ENCODE results near the gene SMU1. TPM values are rescaled to one million over a fixed set of nuclear protein-coding genes. Genes with fewer than 3 reads are reported as not detected.

Gene SMU1
- total RNA-seq, 1 experiment from 2014 or later, result 14.5 TPM

GRCh38 chr9:33102551-33103210, 26.2 kb upstream of the SMU1 start:
- peaks cover 25% of the 10 kb centered on the region for H3F3A ChIP-seq (ENCODE audit: insufficient read depth, low read depth)
- H3K9me3 ChIP-seq (ENCODE audit: insufficient read depth, low read depth), result 0 out of 2 replicates have a peak, but pooled peaks cover 3% of the 10 kb centered on the region
- no TSS peak for BruUV-seq (replicated peaks)
- no peak overlapping the region for H3K27ac ChIP-seq
- H3K9me2 ChIP-seq (ENCODE audit: insufficient read depth), result no peaks in the 10 kb centered on the region
- POLR2A ChIA-PET (ENCODE audit: unreplicated experiment), result no interaction called here
- peaks cover 46% of the 10 kb centered on the region for H3K4me1 ChIP-seq (replicated peaks; ENCODE audit: insufficient read depth)
- H2AFZ ChIP-seq, result no peak overlapping the region
- no peak overlapping the region for H3K4me2 ChIP-seq
- H4K20me1 ChIP-seq (ENCODE audit: insufficient read depth), result no peaks in the 10 kb centered on the region
- CTCF ChIA-PET, result no interaction called here
- H3K4me3 ChIP-seq, result no peak overlapping the region
- no peaks in the 10 kb centered on the region for H3K27me3 ChIP-seq (ENCODE audit: insufficient read depth, low read depth)
- no peak for DNase-seq
- no peaks in the 10 kb centered on the region for H3K36me3 ChIP-seq (ENCODE audit: low read depth)
- H3K79me2 ChIP-seq (ENCODE audit: low read depth), result no peaks in the 10 kb centered on the region
- TF ChIP-seq EZH2 (IDR thresholded peaks at IDR 0.05; ENCODE audit: low read depth) (no peak), CTCF (conservative IDR thresholded peaks at IDR 0.05) (no peak)
- intact Hi-C loops (cut with micrococcal nuclease; ENCODE audit: unreplicated experiment), result no loop called here

DNA sequence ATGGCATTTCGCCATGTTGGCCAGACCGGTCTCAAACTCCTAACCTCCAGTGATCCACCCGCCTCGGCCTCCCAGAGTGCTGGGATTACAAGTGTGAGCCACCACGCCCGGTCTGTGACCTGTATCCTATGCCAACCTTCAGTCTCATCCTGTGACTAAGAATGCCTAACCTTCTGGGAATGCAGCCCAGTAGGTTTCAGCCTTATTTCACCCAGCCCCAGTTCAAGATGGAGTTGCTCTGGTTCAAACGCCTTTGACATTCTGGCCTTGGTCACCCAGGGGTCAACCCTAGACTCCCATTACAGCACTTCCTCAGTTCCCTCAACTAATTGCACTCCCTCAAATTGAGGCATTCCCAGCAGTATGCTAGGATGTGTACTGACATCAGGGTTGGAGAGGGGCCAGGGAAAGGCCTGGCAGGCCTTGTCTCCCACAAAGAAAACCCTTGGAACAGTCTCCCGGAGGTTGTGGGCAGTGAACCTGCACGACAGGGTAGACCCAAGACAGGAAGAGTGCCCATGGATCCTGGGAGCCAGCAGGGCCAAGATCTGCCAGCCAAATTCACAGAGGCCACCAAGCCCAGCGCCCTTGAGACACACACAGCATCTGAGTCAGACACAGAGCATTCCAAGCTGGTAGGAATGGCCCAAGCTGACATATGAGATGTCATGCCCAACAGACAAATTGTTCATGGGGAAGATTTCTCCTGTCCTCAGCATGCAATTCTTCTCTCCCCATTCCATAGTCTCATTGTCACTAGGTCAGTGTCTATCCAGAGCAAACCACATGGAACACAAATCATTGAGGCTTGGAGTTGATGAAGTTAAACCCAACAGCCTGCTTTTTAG, 24.9 kb upstream of the SMU1 start:
- intact Hi-C loops (cut with micrococcal nuclease; ENCODE audit: unreplicated experiment), result loop anchor here (1.0 kb wide), 1 partner anchor 58 kb away; no protein-coding TSS in a partner anchor
- Histone ChIP-seq H3K4me3 (no peak overlapping the region), H3K9me3 (ENCODE audit: insufficient read depth, low read depth) (0 out of 2 replicates have a peak, but pooled peaks cover 3% of the 10 kb centered on the region), H3K4me2 (peak overlapping the region; percentile 56; the same call in 1 of the 2 replicates), H3F3A (ENCODE audit: insufficient read depth, low read depth) (peaks cover 19% of the 10 kb centered on the region), H3K27me3 (ENCODE audit: insufficient read depth, low read depth) (no peaks in the 10 kb centered on the region), H3K27ac (peak overlapping the region; percentile 85), H3K36me3 (ENCODE audit: low read depth) (no peaks in the 10 kb centered on the region), H2AFZ (no peak overlapping the region), H4K20me1 (ENCODE audit: insufficient read depth) (no peaks in the 10 kb centered on the region), H3K4me1 (replicated peaks; ENCODE audit: insufficient read depth) (peaks cover 32% of the 10 kb centered on the region), H3K79me2 (ENCODE audit: low read depth) (no peaks in the 10 kb centered on the region), H3K9me2 (ENCODE audit: insufficient read depth) (no peaks in the 10 kb centered on the region)
- peak; percentile 68 to 79 for DNase-seq
- TF ChIP-seq CTCF (conservative IDR thresholded peaks at IDR 0.05), result no peak
- POLR2A ChIA-PET (ENCODE audit: unreplicated experiment), result no interaction called here
- no TSS peak for BruUV-seq (replicated peaks)
- CTCF ChIA-PET, result no interaction called here

- Histone ChIP-seq H3K79me2 (ENCODE audit: low read depth) (no peaks in the 10 kb centered on the region), H4K20me1 (ENCODE audit: insufficient read depth) (no peaks in the 10 kb centered on the region), H3K4me3 (no peak overlapping the region), H3F3A (ENCODE audit: insufficient read depth, low read depth) (peaks cover 19% of the 10 kb centered on the region), H3K4me1 (replicated peaks; ENCODE audit: insufficient read depth) (peaks cover 28% of the 10 kb centered on the region), H3K9me3 (ENCODE audit: insufficient read depth, low read depth) (0 out of 2 replicates have a peak, but pooled peaks cover 3% of the 10 kb centered on the region), H3K36me3 (ENCODE audit: low read depth) (no peaks in the 10 kb centered on the region), H3K4me2 (no peak overlapping the region), H3K27me3 (ENCODE audit: insufficient read depth, low read depth) (no peaks in the 10 kb centered on the region), H3K27ac (no peak overlapping the region), H3K9me2 (ENCODE audit: insufficient read depth) (no peaks in the 10 kb centered on the region), H2AFZ (no peak overlapping the region)
- no peak for DNase-seq
- no TSS peak for BruUV-seq (replicated peaks)
- intact Hi-C loops (cut with micrococcal nuclease; ENCODE audit: unreplicated experiment), result no loop called here
- ChIA-PET CTCF (no interaction called here), POLR2A (ENCODE audit: unreplicated experiment) (interaction anchor here (0.6 to 0.7 kb wide), 2 partner anchors 67 to 83 kb away, joined by 3 to 5 read pairs; partner anchors contain the start of gene B4GALT1)
- no peak for TF ChIP-seq EZH2 (IDR thresholded peaks at IDR 0.05; ENCODE audit: low read depth)
- no peak for TF ChIP-seq CTCF (conservative IDR thresholded peaks at IDR 0.05)
Measured at GRCh38 chr9:33099754-33100153, 23.3 kb upstream of the SMU1 start.

Data from PC-9 (cell line).